Astrocyte (in vitro differentiated cells and primary cell): ENCODE data around the gene CARD14.

ENCODE experiments used
- CTCF ChIP-seq: IDR thresholded peaks from 2 replicates; pipeline ENCODE4 v1.5.1; 2011; ENCODE audit warnings: low read depth, mild to moderate bottlenecking, inconsistent platforms, low read length, moderate library complexity; ENCODE audit not compliant: insufficient read depth
- EZH2 ChIP-seq: IDR thresholded peaks from 2 replicates; pipeline ENCODE4 v1.6.1; 2012; ENCODE audit warnings: mild to moderate bottlenecking, low read length, inconsistent platforms; ENCODE audit not compliant: insufficient read depth

- no peak for TF ChIP-seq CTCF
- TF ChIP-seq EZH2 = no peak
These were observed 11.0 kb upstream of the CARD14 start for GRCh38 chr17:80158846-80159245.
